Measurements from ENCODE around the gene F3.

- TF ChIP-seq CTCF (IDR thresholded peaks at IDR 0.05) (peak in 1 of 6 experiments; percentile 35), POLR2A (IDR thresholded peaks at IDR 0.05) (no peak), EP300 (IDR thresholded peaks at IDR 0.05) (no peak), POLR2AphosphoS5 (IDR thresholded peaks at IDR 0.05) (no peak)
Observed at GRCh38 chr1:94527447-94528031, 14.0 kb downstream of the F3 start.
